HepG2 (cell line): ENCODE data around the gene RASD1. TPM values are rescaled to one million over a fixed set of nuclear protein-coding genes. Genes with fewer than 3 reads are reported as not detected.

Experiments
- BCL3 ChIP-seq: sonication (generic); formaldehyde crosslinking; IDR thresholded peaks from 2 replicates; pipeline ENCODE4 v1.5.1; 2020; ENCODE audit warnings: mild to moderate bottlenecking, missing genetic modification reagents, moderate library complexity
- CBX1 ChIP-seq: IDR thresholded peaks from one replicate; pipeline ENCODE4 v1.6.1; 2016; ENCODE audit warnings: antibody characterized with exemption, low read depth
- CEBPZ ChIP-seq: IDR thresholded peaks from 2 replicates; pipeline ENCODE4 v1.6.1; 2012; ENCODE audit warnings: low read length, improper control_type of control experiment
- GATAD1 ChIP-seq: IDR thresholded peaks from 2 replicates; pipeline ENCODE4 v1.6.1; 2016; ENCODE audit warnings: missing genetic modification reagents, missing compliant biosample characterization
- HDAC2 ChIP-seq: sonication (generic); formaldehyde crosslinking; IDR thresholded peaks from 2 replicates; pipeline ENCODE4 v1.4.0; 2020; ENCODE audit warnings: missing genetic modification reagents
- KDM3A ChIP-seq: IDR thresholded peaks from 2 replicates; pipeline ENCODE4 v1.6.1; 2018; ENCODE audit warnings: low read depth, missing compliant biosample characterization
- KDM5A ChIP-seq: fragments of 200-600 bp; sonication (generic); IDR thresholded peaks from 2 replicates; pipeline ENCODE4 v1.7.0; 2018; ENCODE audit warnings: antibody characterized with exemption, mild to moderate bottlenecking, low read length, borderline replicate concordance
- MIER3 ChIP-seq: IDR thresholded peaks from 2 replicates; pipeline ENCODE4 v1.6.1; 2016; ENCODE audit warnings: missing compliant biosample characterization, borderline replicate concordance
- NCOA2 ChIP-seq: sonication (generic); formaldehyde crosslinking; IDR thresholded peaks from 2 replicates; pipeline ENCODE4 v1.8.0; 2022; ENCODE audit warnings: inconsistent platforms
- SAFB2 ChIP-seq: sonication (generic); formaldehyde crosslinking; IDR thresholded peaks from 2 replicates; pipeline ENCODE4 v1.5.1; 2020; ENCODE audit warnings: missing genetic modification reagents, low read depth, mild to moderate bottlenecking, borderline replicate concordance
- SMC3 ChIP-seq: IDR thresholded peaks from 2 replicates; pipeline ENCODE4 v1.6.1; 2011; ENCODE audit warnings: low read length, improper control_type of control experiment
- TCF7 ChIP-seq: sonication (generic); IDR thresholded peaks from 2 replicates; pipeline ENCODE4 v1.6.1; 2016; ENCODE audit warnings: antibody characterized with exemption, low read depth
- U2AF1 ChIP-seq: fragments of 200-400 bp; formaldehyde crosslinking; optimal IDR thresholded peaks from 2 replicates; pipeline ENCODE3; 2017; ENCODE audit warnings: mild to moderate bottlenecking, low read depth, low read length
- U2AF2 ChIP-seq: fragments of 200-400 bp; formaldehyde crosslinking; IDR thresholded peaks from 2 replicates; pipeline ENCODE4 v1.6.1; 2017; ENCODE audit warnings: low read depth, mild to moderate bottlenecking, low read length
- ZFP62 ChIP-seq: sonication (generic); formaldehyde crosslinking; IDR thresholded peaks from 2 replicates; pipeline ENCODE4 v1.4.0; 2020; ENCODE audit warnings: missing genetic modification reagents
- ZNF253 ChIP-seq: sonication (generic); formaldehyde crosslinking; IDR thresholded peaks from 2 replicates; pipeline ENCODE4 v1.8.0; 2022; ENCODE audit warnings: mild to moderate bottlenecking, missing genetic modification reagents, borderline replicate concordance
- ZNF292 ChIP-seq: sonication (generic); formaldehyde crosslinking; IDR thresholded peaks from 2 replicates; pipeline ENCODE4 v1.8.1; 2022; ENCODE audit warnings: mild to moderate bottlenecking, low read depth, missing genetic modification reagents, borderline replicate concordance
- ZNF362 ChIP-seq: sonication (generic); formaldehyde crosslinking; IDR thresholded peaks from 2 replicates; pipeline ENCODE4 v1.4.0; 2020; ENCODE audit warnings: missing genetic modification reagents, mild to moderate bottlenecking, borderline replicate concordance
- ZNF430 ChIP-seq: sonication (generic); formaldehyde crosslinking; IDR thresholded peaks from 2 replicates; pipeline ENCODE4 v1.9.0; 2021; ENCODE audit warnings: mild to moderate bottlenecking, missing genetic modification reagents
- polyA plus RNA-seq, 8 experiments: library from polyadenylated mRNA; depleted of rRNA in 3 of 8; stranded (reverse) in 7 of 8; unstranded in 1 of 8; fragments of >200 nt; fragmentation: Illumina TruSeq in 4 of 8; extraction: Trizol in 4 of 8; gene quantifications; 2 replicates each; pipeline versions ENCODE4 v1.2.1 to v1.2.3, GENCODE V29; 2011 to 2016; ENCODE audit warnings: low read depth in 4 of 8, missing spikeins in 1 of 8, mixed read lengths in 1 of 8; ENCODE audit not compliant: insufficient read depth in 1 of 8
- total RNA-seq, 5 experiments: library from RNA; depleted of rRNA; stranded (reverse); fragments of >200 nt; fragmentation: Illumina TruSeq; extraction: Trizol; gene quantifications; 2 replicates each; pipeline ENCODE4 v1.2.3, GENCODE V29; 2016; ENCODE audit warnings: low read depth in 1 of 5
- TF ChIP-seq, protein P1 (sequence below): sonication (generic); formaldehyde crosslinking; IDR thresholded peaks from 2 replicates; pipeline ENCODE4 v1.5.0; 2020; ENCODE audit warnings: mild to moderate bottlenecking, missing genetic modification reagents
- TF ChIP-seq, protein P2 (sequence below): sonication (generic); formaldehyde crosslinking; IDR thresholded peaks from 2 replicates; pipeline ENCODE4 v1.4.0; 2020; ENCODE audit warnings: mild to moderate bottlenecking, missing genetic modification reagents, borderline replicate concordance

The RASD1 gene
- total and polyA plus RNA-seq, 2 of the 13 experiments (the other 11 are each of a cell fraction or from before 2014, with no cell fraction given): 1.6 to 4.2 TPM

GRCh38 chr17:17533901-17534441, 37.8 kb upstream of the RASD1 start (continued):
- TF ChIP-seq, protein P1, sequence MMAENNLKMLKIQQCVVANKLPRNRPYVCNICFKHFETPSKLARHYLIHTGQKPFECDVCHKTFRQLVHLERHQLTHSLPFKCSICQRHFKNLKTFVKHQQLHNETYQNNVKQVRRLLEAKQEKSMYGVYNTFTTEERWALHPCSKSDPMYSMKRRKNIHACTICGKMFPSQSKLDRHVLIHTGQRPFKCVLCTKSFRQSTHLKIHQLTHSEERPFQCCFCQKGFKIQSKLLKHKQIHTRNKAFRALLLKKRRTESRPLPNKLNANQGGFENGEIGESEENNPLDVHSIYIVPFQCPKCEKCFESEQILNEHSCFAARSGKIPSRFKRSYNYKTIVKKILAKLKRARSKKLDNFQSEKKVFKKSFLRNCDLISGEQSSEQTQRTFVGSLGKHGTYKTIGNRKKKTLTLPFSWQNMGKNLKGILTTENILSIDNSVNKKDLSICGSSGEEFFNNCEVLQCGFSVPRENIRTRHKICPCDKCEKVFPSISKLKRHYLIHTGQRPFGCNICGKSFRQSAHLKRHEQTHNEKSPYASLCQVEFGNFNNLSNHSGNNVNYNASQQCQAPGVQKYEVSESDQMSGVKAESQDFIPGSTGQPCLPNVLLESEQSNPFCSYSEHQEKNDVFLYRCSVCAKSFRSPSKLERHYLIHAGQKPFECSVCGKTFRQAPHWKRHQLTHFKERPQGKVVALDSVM: peak; percentile 95
- TF ChIP-seq, protein P2, sequence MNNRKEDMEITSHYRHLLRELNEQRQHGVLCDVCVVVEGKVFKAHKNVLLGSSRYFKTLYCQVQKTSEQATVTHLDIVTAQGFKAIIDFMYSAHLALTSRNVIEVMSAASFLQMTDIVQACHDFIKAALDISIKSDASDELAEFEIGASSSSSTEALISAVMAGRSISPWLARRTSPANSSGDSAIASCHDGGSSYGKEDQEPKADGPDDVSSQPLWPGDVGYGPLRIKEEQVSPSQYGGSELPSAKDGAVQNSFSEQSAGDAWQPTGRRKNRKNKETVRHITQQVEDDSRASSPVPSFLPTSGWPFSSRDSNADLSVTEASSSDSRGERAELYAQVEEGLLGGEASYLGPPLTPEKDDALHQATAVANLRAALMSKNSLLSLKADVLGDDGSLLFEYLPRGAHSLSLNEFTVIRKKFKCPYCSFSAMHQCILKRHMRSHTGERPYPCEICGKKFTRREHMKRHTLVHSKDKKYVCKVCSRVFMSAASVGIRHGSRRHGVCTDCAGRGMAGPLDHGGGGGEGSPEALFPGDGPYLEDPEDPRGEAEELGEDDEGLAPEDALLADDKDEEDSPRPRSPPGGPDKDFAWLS (CRISPR knock-in tag): no peak
- TF ChIP-seq MIER3 (CRISPR knock-in tag) (peak; percentile 97), U2AF1 (no peak), KDM3A (CRISPR knock-in tag) (peak; percentile 90), SAFB2 (CRISPR knock-in tag) (no peak; the same call in 1 of the 2 replicates), ZNF362 (CRISPR knock-in tag) (peak; percentile 73; the same call in 1 of the 2 replicates), GATAD1 (CRISPR knock-in tag) (peak; percentile 73), HDAC2 (CRISPR knock-in tag) (peak; percentile 98), ZFP62 (CRISPR knock-in tag) (no peak), CEBPZ (no peak), BCL3 (CRISPR knock-in tag) (no peak; the same call in 1 of the 2 replicates), TCF7 (peak; percentile 98), CBX1 (no peak), SMC3 (no peak), KDM5A (0 out of 2 replicates have a peak, but pooled peaks have one; percentile 23), ZNF430 (peak; percentile 71; the same call in 1 of the 2 replicates), NCOA2 (CRISPR knock-in tag) (peak; percentile 93), ZNF292 (CRISPR knock-in tag) (peak; percentile 78; the same call in 1 of the 2 replicates), ZNF253 (CRISPR knock-in tag) (no peak), U2AF2 (no peak)
